ENCODE results near the gene UST. TPM values are rescaled to one million over a fixed set of nuclear protein-coding genes. Genes with fewer than 3 reads are reported as not detected.

UST gene
- total RNA-seq, 2 experiments from 2014 or later: 8.1 to 9.0 TPM

DNA sequence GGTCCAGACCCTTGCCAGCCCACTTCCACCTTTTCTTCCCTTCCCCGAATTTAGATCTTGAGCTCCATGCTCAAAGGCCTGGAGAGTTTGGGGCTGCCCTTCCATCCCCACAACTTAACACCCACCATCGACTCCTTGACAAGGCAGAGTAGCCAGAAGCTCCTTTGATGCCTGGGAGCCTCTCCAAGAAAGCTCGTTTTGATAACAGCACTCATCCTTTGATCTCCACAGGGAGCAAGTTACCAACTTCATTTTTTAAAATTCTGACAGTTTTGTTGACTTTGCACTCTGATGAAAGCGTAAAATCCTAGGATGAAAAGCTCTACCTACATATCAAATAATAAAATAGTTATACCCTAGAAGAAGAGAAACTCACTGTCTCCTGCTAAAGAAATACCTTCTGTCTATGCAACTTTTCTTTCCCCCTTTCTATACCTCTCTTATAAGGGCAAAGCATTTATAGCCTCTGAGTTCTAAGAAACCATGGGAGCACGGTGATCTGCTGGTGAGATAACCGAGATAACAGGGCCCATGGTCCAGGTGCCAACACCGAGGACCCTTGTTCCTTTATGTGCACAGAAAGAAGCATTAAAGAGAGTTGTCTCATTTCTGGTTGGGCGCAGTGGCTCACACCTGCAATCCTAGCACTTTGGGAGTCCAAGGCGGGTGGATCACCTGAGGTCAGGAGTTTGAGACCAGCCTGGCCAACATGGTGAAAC, 134.9 kb downstream of the UST start:
- ChIA-PET POLR2A (no interaction called here), CTCF (no interaction called here)

DNA sequence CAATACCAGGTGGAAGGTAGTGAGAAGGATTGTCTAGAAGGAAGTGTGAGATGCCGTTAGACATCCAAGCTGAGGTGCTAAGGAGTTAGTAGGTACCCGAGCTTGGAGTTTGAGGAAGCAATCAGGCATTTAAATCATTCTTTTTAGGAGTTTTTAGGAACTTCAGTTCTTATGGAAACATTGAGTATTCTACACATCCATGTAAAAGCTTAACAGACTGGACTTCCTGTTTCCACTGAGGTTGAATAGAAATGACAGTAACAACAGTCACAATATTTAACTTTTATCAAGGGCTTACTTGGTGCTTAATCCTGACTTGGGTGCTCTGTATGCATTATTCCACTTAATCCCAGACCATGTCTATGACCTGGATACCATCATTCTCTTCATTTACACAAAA, 136.4 kb downstream of the UST start:
- POLR2A ChIA-PET: no interaction called here
- CTCF ChIA-PET: no interaction called here

DNA sequence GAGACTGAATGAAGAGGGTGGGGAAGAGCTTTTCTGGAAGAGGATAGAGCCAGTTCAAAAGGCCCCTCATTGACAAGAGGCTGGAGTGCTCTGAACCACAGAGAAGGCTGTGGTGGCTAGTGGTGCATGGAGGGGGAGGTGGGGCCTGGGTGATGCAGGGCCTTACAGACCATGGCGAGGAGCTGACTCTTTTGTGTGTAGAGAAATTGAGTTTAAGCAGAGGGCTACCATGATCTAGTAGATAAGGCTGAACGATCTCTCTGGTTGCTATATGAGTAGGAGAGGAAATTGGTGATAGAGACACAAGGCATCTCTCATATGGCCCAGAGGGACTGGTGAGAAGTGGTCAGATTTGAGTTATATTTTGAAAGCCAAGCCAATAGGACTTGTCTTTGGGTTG, 137.6 kb downstream of the UST start:
- POLR2A ChIA-PET: no interaction called here
- CTCF ChIA-PET: no interaction called here

DNA sequence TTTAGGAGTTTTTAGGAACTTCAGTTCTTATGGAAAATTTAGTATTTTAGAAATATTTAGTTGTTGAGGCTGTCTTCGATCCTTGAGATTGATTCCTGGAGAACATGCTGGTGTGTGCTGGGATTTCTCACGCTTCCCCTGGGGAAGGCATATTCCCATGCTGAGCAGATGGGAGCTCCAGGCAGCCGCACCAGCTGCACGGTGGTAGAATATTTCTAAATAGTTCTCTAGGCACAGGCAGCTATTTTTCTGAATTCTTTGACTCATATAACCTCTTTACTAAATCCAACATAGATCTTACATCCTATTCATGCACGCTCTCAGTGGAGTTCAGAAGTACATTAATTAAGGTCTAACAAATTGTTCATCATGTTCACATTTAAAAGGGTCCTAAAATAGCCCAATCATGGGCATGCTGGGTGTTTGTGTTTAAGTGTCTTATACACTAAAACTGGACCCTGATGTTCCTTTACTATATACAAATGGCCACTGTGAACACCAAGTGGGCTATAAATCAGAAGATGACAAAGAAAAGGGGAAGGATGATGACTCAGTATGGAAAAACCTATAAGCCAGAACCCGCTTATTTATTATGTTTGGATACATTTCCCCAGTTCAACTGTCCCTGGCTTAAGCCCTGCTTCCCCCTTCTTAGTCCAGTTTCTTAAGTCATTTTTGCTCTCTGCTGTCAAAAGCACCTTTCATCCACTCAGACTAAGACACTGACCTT, 138.5 kb downstream of the UST start:
- CTCF ChIA-PET: interaction anchor here (1.3 kb wide), 1 partner anchor 14 kb away, joined by 3 read pairs; no protein-coding TSS in a partner anchor
- POLR2A ChIA-PET: no interaction called here

DNA sequence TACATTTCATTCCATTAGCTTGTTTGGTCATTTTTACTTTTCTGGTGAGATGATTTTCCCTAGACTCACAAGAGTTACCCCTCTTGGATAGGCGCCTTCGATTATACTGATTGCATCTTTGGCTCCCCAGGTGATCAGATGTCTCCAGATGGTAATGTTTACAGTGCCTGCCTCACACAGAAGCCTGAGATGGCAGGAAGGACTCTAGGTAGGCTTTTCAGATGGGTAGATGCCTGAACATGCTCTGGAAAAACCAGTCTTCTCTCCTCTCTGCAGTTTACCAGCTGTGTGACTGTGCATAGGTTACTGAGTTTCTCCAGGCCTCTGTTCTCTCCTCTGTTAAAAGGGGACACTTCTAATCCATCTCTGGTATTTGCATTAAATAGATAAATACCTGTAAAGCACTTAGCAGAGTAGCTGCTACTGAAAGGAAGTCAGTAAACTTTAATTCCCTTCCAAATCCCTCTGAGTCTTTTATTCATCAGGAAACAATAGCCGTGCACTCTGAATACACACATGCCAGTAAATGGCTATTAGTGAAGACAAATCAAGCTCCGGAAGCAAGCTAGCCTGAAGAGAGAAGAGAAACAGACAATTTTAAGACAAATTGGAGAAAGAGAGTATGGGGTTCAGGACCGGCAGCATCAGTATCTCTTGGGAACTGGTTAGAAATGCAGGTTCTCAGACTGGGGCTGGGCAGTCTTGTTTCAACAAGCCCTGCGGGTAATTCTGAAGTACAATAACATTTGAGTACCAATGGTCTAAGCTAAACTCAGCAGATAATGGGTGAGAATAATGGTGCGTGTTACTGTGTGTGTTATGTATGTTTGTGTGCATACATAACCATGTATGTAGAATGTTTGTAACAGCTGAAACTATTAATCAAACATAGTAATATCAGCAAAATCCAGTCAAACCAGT, 139.4 kb downstream of the UST start:
- ChIA-PET CTCF (interaction anchor here (1.3 kb wide), 1 partner anchor 15 kb away, joined by 3 read pairs; no protein-coding TSS in a partner anchor), POLR2A (no interaction called here)

DNA sequence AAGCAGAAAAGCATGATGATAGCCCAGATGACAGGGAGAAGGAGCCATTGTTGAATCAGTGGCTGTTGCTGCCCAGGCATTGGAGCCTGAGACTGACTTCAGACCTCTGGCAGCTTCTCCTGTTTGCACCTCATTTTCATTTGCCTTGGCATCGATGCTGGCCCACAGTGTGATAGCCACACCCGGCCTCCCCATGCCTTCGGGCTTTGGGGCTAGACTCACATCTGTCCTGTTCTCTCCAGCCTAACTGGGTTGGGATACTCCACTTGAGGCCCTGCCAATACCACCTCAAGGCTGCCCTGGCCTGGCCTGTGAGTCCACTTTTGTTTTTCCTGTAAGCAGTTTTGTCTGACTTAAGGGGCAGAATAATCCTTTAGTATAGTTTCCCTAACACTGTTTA, 140.4 kb downstream of the UST start:
- CTCF ChIA-PET: no interaction called here
- POLR2A ChIA-PET: no interaction called here

DNA sequence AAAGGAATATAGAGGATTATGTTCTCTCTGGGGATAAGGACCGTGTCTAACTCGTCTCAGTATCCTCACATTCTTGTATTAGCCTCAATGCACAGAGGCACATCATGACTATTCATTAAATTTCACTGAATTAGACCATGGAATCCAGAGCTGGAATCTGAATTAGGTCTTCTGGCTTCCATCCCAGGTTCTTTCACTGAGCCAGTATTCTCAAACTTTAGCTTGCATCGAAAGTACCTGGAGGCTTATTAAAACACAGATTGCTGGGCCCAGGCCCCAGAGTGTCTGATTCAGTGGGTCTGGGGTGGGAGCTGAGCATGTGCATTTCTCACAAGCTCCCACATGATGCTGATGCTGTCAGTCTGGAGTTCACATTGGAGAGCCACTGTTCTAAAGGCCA, 142.0 kb downstream of the UST start:
- ChIA-PET CTCF (no interaction called here), POLR2A (no interaction called here)

DNA sequence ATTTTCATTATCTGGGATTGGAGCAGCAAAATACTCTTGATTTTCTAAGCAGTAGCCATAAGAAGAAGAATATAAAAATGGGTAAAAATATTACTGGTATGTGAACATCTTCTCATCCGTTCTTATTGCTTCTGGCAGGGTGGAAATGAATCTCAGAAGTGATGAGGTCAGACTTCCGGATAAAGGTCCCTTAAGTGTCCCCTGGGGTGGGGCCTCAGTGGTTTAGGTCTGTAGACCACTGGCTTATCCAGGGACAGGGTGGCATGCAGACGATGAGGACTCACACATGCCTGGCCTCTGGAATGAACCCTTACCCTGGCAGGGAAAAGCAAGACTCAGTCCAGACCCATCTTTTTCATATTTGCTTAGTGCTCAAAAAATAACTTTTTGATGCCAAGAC, 143.3 kb downstream of the UST start:
- POLR2A ChIA-PET: no interaction called here
- CTCF ChIA-PET: no interaction called here

DNA sequence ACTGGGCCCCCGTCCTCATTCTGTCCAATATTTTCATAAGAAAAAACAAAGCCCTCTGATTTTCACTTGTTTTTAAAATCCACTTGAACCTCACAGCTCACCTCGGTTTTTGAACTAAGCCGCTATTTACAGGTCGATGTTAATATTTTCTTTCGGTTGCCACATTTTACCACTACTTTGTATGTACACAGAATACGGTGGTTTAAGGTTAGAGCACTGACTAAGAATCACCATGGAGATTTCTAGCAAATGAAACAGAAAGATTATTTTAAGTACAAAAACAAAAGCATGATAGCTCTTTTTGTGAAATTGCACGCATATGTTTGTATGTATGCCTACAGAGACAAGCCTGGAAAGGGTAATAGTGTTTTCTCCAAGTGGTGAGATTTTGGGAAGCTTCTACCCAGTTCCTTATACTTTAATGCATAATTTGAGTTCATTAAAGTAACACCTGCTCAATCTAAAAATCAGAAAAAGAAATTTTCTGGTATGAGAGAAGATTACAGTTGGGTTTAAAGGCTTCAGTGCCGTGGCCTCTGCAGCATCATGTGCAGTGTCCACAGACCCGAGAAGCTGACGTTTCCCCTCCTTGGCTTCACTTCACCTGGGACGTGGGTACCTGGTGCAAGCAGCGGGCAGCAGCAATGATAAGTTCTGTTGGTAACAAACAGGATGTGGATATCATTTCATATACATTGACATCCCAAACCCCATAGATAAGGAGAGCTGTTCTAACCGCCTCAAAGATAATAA, 144.0 kb downstream of the UST start:
- POLR2A ChIA-PET: no interaction called here

DNA sequence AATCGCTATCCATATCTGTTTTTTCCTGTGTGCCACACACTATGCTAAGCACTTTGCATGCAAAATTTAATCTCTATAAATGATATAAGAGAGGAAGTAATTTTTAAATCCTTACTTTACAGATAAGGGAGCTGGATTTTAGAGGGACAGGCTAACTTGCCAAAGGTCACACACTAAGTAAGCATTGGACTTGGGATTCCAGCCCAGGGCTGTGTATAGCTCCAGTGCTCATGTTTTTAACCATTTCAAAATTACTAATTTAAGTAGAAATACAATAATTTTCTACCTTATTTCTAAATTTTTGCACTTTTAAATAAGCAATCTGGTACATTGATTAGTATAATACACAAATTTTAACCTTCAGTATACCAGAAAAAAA, 144.6 kb downstream of the UST start:
- CTCF ChIA-PET: no interaction called here

More for the DNA sequence above, 144.0 kb downstream of the UST start:
- CTCF ChIA-PET: no interaction called here

DNA sequence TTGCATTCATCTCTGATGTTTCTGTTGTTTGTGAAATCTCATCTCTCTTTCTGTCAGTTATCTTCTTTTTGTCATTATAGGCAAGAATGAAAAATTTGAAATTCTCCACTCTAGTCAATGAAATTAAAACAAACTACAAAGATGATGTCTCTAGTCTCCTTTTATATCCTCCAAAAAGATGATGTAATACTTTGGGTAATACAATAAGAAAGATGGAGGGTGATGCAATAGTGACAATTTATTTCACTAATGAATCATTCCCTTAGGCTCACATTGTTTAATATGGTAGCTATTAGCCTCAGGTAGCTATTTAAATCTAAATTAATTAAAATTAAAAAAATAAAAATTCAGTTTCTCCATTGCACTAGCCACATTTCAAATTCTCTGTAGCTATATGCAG, 145.4 kb downstream of the UST start:
- CTCF ChIA-PET: no interaction called here
- POLR2A ChIA-PET: no interaction called here

More for the DNA sequence above, 144.6 kb downstream of the UST start:
- POLR2A ChIA-PET: no interaction called here

DNA sequence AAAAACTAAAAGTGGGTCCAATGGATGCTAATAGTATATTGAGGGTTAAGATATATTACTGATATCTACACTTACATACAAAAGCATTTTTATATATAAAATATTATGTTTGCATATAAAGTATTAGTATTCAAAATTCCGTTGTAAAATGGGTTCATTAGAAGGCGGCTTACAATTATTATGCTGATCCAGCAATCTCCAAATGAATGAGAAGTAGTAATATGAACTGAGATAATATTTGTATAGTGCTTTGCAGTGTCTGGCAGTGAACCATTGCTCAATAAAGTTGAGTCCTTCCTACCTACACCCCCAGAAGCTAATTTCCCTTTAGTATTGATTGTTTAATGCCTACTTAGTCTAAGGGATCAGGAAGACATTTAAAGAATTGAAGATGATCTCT, 146.2 kb downstream of the UST start:
- CTCF ChIA-PET: no interaction called here
- POLR2A ChIA-PET: no interaction called here

DNA sequence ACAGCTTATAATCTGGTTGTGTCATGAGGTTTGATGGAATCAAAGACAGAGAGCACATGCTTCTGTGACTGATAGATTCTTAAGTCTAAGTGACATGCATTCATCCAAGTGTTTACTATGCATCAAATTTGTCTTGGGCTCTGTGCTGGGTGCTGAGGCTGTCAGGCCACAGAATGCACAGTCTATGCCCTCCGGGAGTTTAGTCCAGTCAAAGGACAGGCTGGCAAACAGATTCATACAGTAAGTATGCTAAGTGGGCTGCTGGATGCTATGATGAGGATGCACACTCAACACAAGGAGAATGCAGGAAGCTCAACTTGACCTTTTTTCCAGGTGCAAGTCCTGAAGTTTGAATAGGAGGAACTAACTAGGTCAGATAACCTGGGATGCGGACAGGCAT, 146.7 kb downstream of the UST start:
- CTCF ChIA-PET: no interaction called here

DNA sequence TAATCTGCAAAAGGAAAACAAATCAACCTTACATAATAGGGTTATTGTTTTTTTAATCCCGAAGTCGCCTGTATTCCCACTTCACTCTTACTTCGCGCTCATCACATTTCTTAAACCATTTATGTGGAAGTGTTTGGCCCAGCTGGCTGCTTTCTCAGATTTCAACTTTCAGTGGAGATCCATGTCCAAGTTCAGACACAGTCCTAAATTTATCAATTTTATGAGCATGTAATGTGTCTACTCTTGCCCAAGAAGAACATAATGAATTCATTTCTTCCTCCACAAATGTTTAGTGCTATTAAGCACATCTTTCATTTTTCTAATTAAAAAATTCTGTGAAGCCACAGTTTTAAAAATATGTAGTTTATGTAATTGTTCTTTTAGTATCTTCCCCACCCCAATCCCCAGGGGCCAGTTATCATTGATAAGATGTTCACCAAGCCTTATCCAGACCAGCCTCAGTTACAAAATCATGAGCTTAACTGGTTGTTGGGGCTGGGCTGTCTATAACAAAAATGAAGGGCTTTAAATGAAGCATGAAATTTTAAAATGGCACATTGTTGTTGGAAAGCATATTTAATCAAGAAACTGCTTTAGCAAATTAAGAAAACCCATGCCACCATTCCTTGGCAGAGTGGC, 151.7 kb downstream of the UST start:
- POLR2A ChIA-PET: no interaction called here
- CTCF ChIA-PET: no interaction called here

More for the DNA sequence above, 146.7 kb downstream of the UST start:
- POLR2A ChIA-PET: no interaction called here

DNA sequence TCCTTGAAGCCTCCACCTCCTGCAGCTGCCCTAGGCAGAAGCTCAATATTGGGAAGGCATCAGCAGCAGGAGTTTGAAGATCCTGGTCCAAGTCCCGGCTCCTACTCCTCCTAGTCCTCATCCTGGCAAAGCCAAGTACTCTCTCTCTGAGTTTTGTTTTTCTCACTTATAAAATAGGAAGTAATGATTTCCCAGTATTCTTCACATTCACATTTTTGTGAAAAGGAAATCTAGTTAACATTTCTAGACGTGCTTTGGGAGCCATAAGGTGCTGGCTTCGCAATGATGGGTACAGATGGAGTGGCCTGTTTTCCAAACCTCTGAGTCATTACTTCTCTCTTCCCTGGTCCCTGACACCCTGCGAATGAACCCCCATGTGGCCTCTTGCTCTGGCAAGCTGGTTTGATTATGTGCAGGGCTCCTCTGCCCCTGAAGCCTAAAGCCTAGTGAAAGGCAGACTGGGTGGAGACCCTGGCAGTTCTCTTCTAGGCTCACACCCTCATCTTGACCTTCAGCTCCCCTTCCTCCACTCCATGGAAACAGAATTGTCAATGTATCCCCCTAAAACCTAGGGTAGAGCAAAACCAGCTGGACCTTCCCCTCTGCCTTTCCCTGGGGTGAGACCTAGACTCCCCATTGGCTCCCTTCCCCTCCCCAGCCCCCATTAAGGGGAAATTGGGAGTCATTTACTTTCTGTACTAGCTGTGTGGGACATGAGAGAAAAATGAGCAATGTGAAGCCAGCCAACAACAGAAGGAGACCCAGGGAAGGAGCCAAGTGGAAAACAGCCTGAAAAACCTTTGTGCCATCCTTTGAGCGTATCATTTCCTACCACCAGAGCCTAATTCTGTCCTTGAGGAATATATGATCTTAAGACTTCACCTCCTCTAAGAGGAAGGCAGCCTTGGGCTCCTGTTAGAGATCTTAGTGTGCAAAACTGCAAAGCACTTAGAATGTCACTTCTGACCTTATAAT, 158.4 kb downstream of the UST start:
- ChIA-PET CTCF (interaction anchor here (0.6 kb wide), 1 partner anchor 460 kb away, joined by 3 read pairs; no protein-coding TSS in a partner anchor), POLR2A (no interaction called here)

DNA sequence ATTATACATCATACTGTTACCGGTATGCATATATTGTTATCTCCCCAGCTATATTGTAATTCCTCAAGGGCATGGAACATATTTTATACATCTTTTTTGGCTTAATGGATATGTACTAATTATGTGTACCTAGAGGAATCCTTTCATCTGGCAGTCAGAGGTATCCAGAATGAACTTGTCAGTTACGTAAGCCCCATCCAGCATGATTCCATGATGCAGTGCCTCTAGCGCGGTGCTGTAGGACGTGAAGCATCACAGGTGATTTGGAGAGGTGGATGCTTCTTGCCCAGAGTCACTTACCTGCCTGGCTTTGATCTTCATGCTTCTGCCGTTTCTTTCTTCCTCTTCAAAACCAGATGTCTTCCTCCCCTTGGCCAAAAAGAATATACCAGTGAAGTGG, 159.1 kb downstream of the UST start:
- ChIA-PET POLR2A (no interaction called here), CTCF (no interaction called here)

DNA sequence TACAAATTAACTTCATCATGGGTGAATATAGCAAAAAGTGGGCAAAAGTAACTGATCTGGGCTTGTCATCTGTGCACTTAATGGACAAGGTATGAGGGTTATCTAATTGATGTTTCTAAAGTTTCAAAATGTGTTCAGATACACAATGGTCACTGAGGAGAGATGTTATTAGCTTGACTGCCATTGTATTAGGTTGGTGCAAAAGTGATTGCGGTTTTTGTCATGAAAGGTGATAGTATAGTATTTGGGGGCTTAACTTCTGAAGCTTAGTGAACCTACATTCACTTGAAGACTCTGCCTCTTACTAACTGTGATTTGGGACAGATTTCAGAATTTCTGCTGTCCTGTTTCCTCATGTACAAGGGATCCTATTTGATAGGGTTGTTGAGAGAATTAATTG, 159.6 kb downstream of the UST start:
- ChIA-PET CTCF (no interaction called here), POLR2A (no interaction called here)

DNA sequence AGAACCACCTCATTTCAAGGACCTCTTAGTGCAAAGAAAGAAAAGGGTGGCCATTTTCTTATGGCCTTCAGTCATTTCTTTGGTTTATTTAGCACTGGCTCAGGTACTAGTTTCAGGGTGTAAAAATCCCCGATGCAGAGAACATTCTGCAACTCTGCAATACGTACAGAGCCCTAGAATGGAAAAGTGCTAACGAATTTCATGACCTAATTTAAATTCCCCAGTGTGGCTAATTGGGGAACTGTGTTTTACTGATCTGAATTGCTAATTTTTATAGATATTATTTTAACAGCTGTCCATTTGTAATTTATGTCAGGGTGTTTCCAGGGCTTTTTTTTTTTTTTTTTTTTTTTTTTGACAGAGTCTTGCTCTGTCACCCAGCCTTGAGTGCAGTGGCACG, 160.7 kb downstream of the UST start:
- POLR2A ChIA-PET: no interaction called here
- CTCF ChIA-PET: no interaction called here

DNA sequence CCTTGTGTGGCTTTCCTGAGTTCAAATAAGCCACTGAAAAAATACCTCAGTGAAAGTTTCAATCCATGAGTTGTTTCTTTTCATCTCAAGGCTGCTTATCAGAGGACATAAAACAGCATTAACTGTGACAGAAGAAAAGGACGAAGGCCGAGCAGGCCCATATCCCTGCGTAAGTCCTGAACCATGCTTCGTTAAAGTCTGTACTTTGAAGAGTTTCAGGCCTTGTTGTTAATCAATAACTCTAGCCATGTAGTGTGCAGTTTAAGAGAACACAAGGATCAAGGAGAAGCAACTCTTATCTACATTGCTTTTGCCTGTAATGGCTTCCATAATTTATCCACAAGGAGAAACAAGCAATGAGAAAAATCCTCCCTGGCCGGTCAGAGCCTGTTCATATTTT, 165.4 kb downstream of the UST start:
- CTCF ChIA-PET: no interaction called here
- POLR2A ChIA-PET: no interaction called here

Data from activated CD8-positive, alpha-beta memory T cell treated with anti-CD3 and anti-CD28 coated beads for 36 hours (primary cell).